KMS-11 (cell line): ENCODE results near the gene DNAJB6.

Experiments
- H2AFZ ChIP-seq: fragments of 200-600 bp; sonication (generic); 2 replicates; pipeline ENCODE4 v1.6.1; 2016; ENCODE audit warnings: antibody characterized with exemption, mixed run types, low read depth
- H3K27ac ChIP-seq: fragments of 200-600 bp; sonication (generic); 2 replicates; pipeline ENCODE4 v1.6.1; 2016; ENCODE audit warnings: mild to moderate bottlenecking, mixed run types
- H3K27me3 ChIP-seq: fragments of 200-600 bp; sonication (generic); 2 replicates; pipeline ENCODE4 v1.6.1; 2017; ENCODE audit warnings: mild to moderate bottlenecking, low read depth, mixed run types, moderate library complexity; ENCODE audit not compliant: insufficient read depth
- H3K36me3 ChIP-seq: fragments of 200-600 bp; sonication (generic); 2 replicates; pipeline ENCODE4 v1.6.1; 2017; ENCODE audit warnings: mild to moderate bottlenecking, mixed run types; ENCODE audit not compliant: insufficient read depth
- H3K4me1 ChIP-seq: fragments of 200-600 bp; sonication (generic); 2 replicates; pipeline ENCODE4 v1.6.1; 2016; ENCODE audit warnings: mild to moderate bottlenecking, low read depth, mixed run types; ENCODE audit not compliant: poor library complexity, severe bottlenecking
- H3K4me2 ChIP-seq: fragments of 200-600 bp; sonication (generic); 2 replicates; pipeline ENCODE4 v1.7.0; 2016; ENCODE audit warnings: mild to moderate bottlenecking, mixed run types
- H3K4me3 ChIP-seq: fragments of 200-600 bp; sonication (generic); IDR thresholded peaks from 2 replicates; pipeline ENCODE4 v1.6.1; 2017; ENCODE audit warnings: low read depth, low read length, mixed read lengths; ENCODE audit not compliant: insufficient read depth
- H3K79me2 ChIP-seq: fragments of 200-600 bp; sonication (generic); 2 replicates; pipeline ENCODE4 v1.6.1; 2016; ENCODE audit warnings: low read depth, mixed run types; ENCODE audit not compliant: insufficient read depth
- H3K9ac ChIP-seq: fragments of 200-600 bp; sonication (generic); 2 replicates; pipeline ENCODE4 v1.6.1; 2016; ENCODE audit warnings: mild to moderate bottlenecking, mixed run types
- H4K20me1 ChIP-seq: fragments of 200-600 bp; sonication (generic); 2 replicates; pipeline ENCODE4 v1.6.1; 2016; ENCODE audit warnings: mild to moderate bottlenecking, mixed run types; ENCODE audit not compliant: insufficient read depth
- CTCF ChIP-seq: fragments of 200-600 bp; sonication (generic); conservative IDR thresholded peaks from 2 replicates; pipeline ENCODE4 v1.6.1; 2017; ENCODE audit warnings: low read depth, mild to moderate bottlenecking, antibody characterized with exemption, low read length, moderate library complexity, mixed read lengths

The DNAJB6 gene

GRCh38 chr7:157373493-157373892 is 36.7 kb downstream of the DNAJB6 start:
- TF ChIP-seq CTCF, result no peak
- no peak overlapping the region for H3K27ac ChIP-seq
- H3K36me3 ChIP-seq, result peaks cover 22% of the 10 kb centered on the region; the same call in 1 of the 2 replicates
- H3K4me2 ChIP-seq, result no peak overlapping the region
- no peak overlapping the region for H2AFZ ChIP-seq
- no peaks in the 10 kb centered on the region for H3K4me1 ChIP-seq
- no peak overlapping the region for H3K4me3 ChIP-seq
- no peak overlapping the region for H3K9ac ChIP-seq
- H3K79me2 ChIP-seq, result peaks cover 70% of the 10 kb centered on the region
- no peaks in the 10 kb centered on the region for H3K27me3 ChIP-seq
- peaks cover 15% of the 10 kb centered on the region; the same call in 1 of the 2 replicates for H4K20me1 ChIP-seq

- Histone ChIP-seq H2AFZ (no peak overlapping the region), H3K4me1 (no peaks in the 10 kb centered on the region), H3K9ac (no peak overlapping the region), H4K20me1 (peaks cover 15% of the 10 kb centered on the region; the same call in 1 of the 2 replicates), H3K27ac (no peak overlapping the region), H3K4me2 (no peak overlapping the region), H3K4me3 (no peak overlapping the region), H3K79me2 (peaks cover 88% of the 10 kb centered on the region), H3K36me3 (peaks cover 21% of the 10 kb centered on the region; the same call in 1 of the 2 replicates), H3K27me3 (no peaks in the 10 kb centered on the region)
- no peak for TF ChIP-seq CTCF
Observed at GRCh38 chr7:157375410-157375809, 38.6 kb downstream of the DNAJB6 start.

GRCh38 chr7:157377436-157378124 is 40.8 kb downstream of the DNAJB6 start:
- H3K27me3 ChIP-seq, result no peaks in the 10 kb centered on the region
- peaks cover 15% of the 10 kb centered on the region; the same call in 1 of the 2 replicates for H4K20me1 ChIP-seq
- no peak overlapping the region for H3K9ac ChIP-seq
- TF ChIP-seq CTCF, result no peak
- peaks cover 13% of the 10 kb centered on the region; the same call in 1 of the 2 replicates for H3K36me3 ChIP-seq
- no peak overlapping the region for H3K4me2 ChIP-seq
- no peak overlapping the region for H2AFZ ChIP-seq
- no peaks in the 10 kb centered on the region for H3K4me1 ChIP-seq
- H3K27ac ChIP-seq, result no peak overlapping the region
- H3K79me2 ChIP-seq, result peaks cover 94% of the 10 kb centered on the region
- no peak overlapping the region for H3K4me3 ChIP-seq

- Histone ChIP-seq H3K4me2 (no peak overlapping the region), H3K36me3 (peaks cover 5% of the 10 kb centered on the region; the same call in 1 of the 2 replicates), H4K20me1 (peaks cover 15% of the 10 kb centered on the region; the same call in 1 of the 2 replicates)
Observed at GRCh38 chr7:157378390-157378789, 41.6 kb downstream of the DNAJB6 start.

More at GRCh38 chr7:157378390-157378789, 41.6 kb downstream of the DNAJB6 start:
- H3K27ac ChIP-seq, result no peak overlapping the region
- peaks cover 95% of the 10 kb centered on the region for H3K79me2 ChIP-seq
- H3K4me3 ChIP-seq, result no peak overlapping the region
- TF ChIP-seq CTCF, result no peak
- H3K9ac ChIP-seq, result no peak overlapping the region
- H3K4me1 ChIP-seq, result no peaks in the 10 kb centered on the region
- no peak overlapping the region for H2AFZ ChIP-seq
- H3K27me3 ChIP-seq, result no peaks in the 10 kb centered on the region
